Measurements from ENCODE around the gene LSP1. TPM values are rescaled to one million over a fixed set of nuclear protein-coding genes. Genes with fewer than 3 reads are reported as not detected.

Gene LSP1
- total RNA-seq, 1 experiment from 2014 or later = 0.90 TPM

- in situ Hi-C loops (cut with HindIII; ENCODE audit: low pct_unique_long_range_greater_than_20kb, low sequenced_read_pairs) = no loop called here
- TF ChIP-seq REST (IDR thresholded peaks at IDR 0.05; ENCODE audit: insufficient read depth in 1 of 2, low read depth in 2 of 2, low read length in 1 of 2) (no peak), TCF7L2 (IDR thresholded peaks at IDR 0.05; ENCODE audit: low read depth, low read length) (no peak), POLR2AphosphoS5 (IDR thresholded peaks at IDR 0.05; ENCODE audit: low read depth, low read length) (no peak), SIN3A (IDR thresholded peaks at IDR 0.05; ENCODE audit: borderline replicate concordance, insufficient read depth, low read depth, low read length) (no peak), CTCF (IDR thresholded peaks at IDR 0.05) (no peak)
- ChIA-PET POLR2A (interaction anchor here (0.7 kb wide), 1 partner anchor 82 kb away, joined by 9 read pairs; no protein-coding TSS in a partner anchor), CTCF (interaction anchor here (0.6 to 1.3 kb wide), 3 partner anchors 15 to 71 kb away, joined by 4 to 5 read pairs (median 4); partner anchors contain the start of gene TNNT3)
- BruUV-seq (replicated peaks) = no TSS peak
- DNase-seq (ENCODE audit: low read depth, low spot score) (no peak), ATAC-seq (no peak)
- no peak overlapping the region for H3K4me3 ChIP-seq (ENCODE audit: low read depth in 2 of 2, low read length in 2 of 2)
- no peaks in the 10 kb centered on the region for H3K27me3 ChIP-seq (ENCODE audit: control insufficient read depth, insufficient read depth, low read length)
- H3K36me3 ChIP-seq (ENCODE audit: control insufficient read depth, insufficient read depth, low read length) = no peaks in the 10 kb centered on the region
- H3K27ac ChIP-seq (ENCODE audit: low read length) = no peak overlapping the region
- no peaks in the 10 kb centered on the region for H3K9me3 ChIP-seq (ENCODE audit: control insufficient read depth, insufficient read depth, low read depth, low read length)
- intact Hi-C loops (cut with micrococcal nuclease; ENCODE audit: unreplicated experiment) = no loop called here
- H3K4me1 ChIP-seq (ENCODE audit: control insufficient read depth, insufficient read depth, low read length) = peaks cover 10% of the 10 kb centered on the region
Measured at GRCh38 chr11:1847926-1848639, 4.8 kb upstream of the LSP1 start.

GRCh38 chr11:1848640-1849430 is 4.0 kb upstream of the LSP1 start:
- CTCF ChIA-PET = interaction anchor here (1.3 kb wide), 1 partner anchor 28 kb away, joined by 4 read pairs; no protein-coding TSS in a partner anchor
- DNase-seq (ENCODE audit: low read depth, low spot score) (no peak), ATAC-seq (no peak)
- Histone ChIP-seq H3K9me3 (ENCODE audit: control insufficient read depth, insufficient read depth, low read depth, low read length) (no peaks in the 10 kb centered on the region), H3K27me3 (ENCODE audit: control insufficient read depth, insufficient read depth, low read length) (no peaks in the 10 kb centered on the region), H3K4me3 (ENCODE audit: low read depth in 2 of 2, low read length in 2 of 2) (no peak overlapping the region), H3K36me3 (ENCODE audit: control insufficient read depth, insufficient read depth, low read length) (no peaks in the 10 kb centered on the region), H3K27ac (ENCODE audit: low read length) (no peak overlapping the region), H3K4me1 (ENCODE audit: control insufficient read depth, insufficient read depth, low read length) (peaks cover 10% of the 10 kb centered on the region)
- intact Hi-C loops (cut with micrococcal nuclease; ENCODE audit: unreplicated experiment) (no loop called here), in situ Hi-C loops (cut with HindIII; ENCODE audit: low pct_unique_long_range_greater_than_20kb, low sequenced_read_pairs) (no loop called here)
- POLR2A ChIA-PET = interaction anchor here (0.7 kb wide), 1 partner anchor 83 kb away, joined by 9 read pairs; no protein-coding TSS in a partner anchor
- TF ChIP-seq POLR2AphosphoS5 (IDR thresholded peaks at IDR 0.05; ENCODE audit: low read depth, low read length) = no peak
- TF ChIP-seq CTCF (IDR thresholded peaks at IDR 0.05) = no peak
- TF ChIP-seq TCF7L2 (IDR thresholded peaks at IDR 0.05; ENCODE audit: low read depth, low read length) = no peak
- no peak for TF ChIP-seq SIN3A (IDR thresholded peaks at IDR 0.05; ENCODE audit: borderline replicate concordance, insufficient read depth, low read depth, low read length)
- no peak for TF ChIP-seq REST (IDR thresholded peaks at IDR 0.05; ENCODE audit: insufficient read depth in 1 of 2, low read depth in 2 of 2, low read length in 1 of 2)
- BruUV-seq (replicated peaks) = no TSS peak

Measured in Panc1 (cell line).